Ishikawa (cell line): Measurements from ENCODE around the gene SMIM38.

Experiments used
- CEBPB ChIP-seq: IDR thresholded peaks from 2 replicates; pipeline ENCODE4 v1.6.1; 2012
- EP300 ChIP-seq: IDR thresholded peaks from 2 replicates; pipeline ENCODE4 v1.6.1; 2012; ENCODE audit warnings: borderline replicate concordance
- FOXM1 ChIP-seq: IDR thresholded peaks from 2 replicates; pipeline ENCODE4 v1.6.1; 2012; ENCODE audit warnings: low read depth, borderline replicate concordance
- MAX ChIP-seq: IDR thresholded peaks from 2 replicates; pipeline ENCODE4 v1.6.1; 2012
- REST ChIP-seq: IDR thresholded peaks from 2 replicates; pipeline ENCODE4 v1.6.1; 2012; ENCODE audit warnings: low read depth, mild to moderate bottlenecking
- TAF1 ChIP-seq: IDR thresholded peaks from 2 replicates; pipeline ENCODE4 v1.6.1; 2012; ENCODE audit warnings: low read depth, mild to moderate bottlenecking
- TEAD4 ChIP-seq: IDR thresholded peaks from 2 replicates; pipeline ENCODE4 v1.6.1; 2012
- YY1 ChIP-seq: IDR thresholded peaks from 2 replicates; pipeline ENCODE4 v1.6.1; 2012; ENCODE audit warnings: low read depth

- TF ChIP-seq FOXM1 (no peak), CEBPB (no peak), EP300 (no peak), REST (no peak), MAX (no peak), YY1 (no peak), TAF1 (no peak), TEAD4 (no peak)
These were observed 34.7 kb upstream of the SMIM38 start for GRCh38 chr11:69121021-69121420.
